HCT116 (cell line): Measurements from ENCODE around the gene SLC22A13. TPM values are rescaled to one million over a fixed set of nuclear protein-coding genes. Genes with fewer than 3 reads are reported as not detected.

Source experiments
- ATAC-seq: fragments of 200-7000 bp; cut with Tn5 transposase; 2 replicates; pipeline ENCODE4 v1.9.1; 2020; ENCODE audit warnings: mild to moderate bottlenecking, moderate library complexity
- BruUV-seq: library from RNA; stranded (reverse); fragments of 400-500 nt; replicated peaks from 2 replicates; lab custom pipeline; 2021; lab: Mats Ljungman, UMichigan
- CTCF ChIA-PET: fragments of 300-600 bp; sonication (Branson Sonifier 250); formaldehyde crosslinking; loops from one replicate; lab custom pipeline; 2021; ENCODE audit warnings: antibody characterized with exemption; lab: Charles Lee
- POLR2A ChIA-PET: fragments of 300-600, 350-600 bp; sonication (Branson Sonifier 250); formaldehyde crosslinking; loops from one replicate; lab custom pipeline; 2021; ENCODE audit warnings: antibody characterized with exemption; lab: Charles Lee
- RAD21 ChIA-PET, 2 experiments: fragments of 300-600 bp; sonication (Branson Sonifier 250); formaldehyde crosslinking; loops; one replicate each; lab custom pipeline; 2023; ENCODE audit warnings: low total read pairs in 2 of 2; ENCODE audit not compliant: uncharacterized antibody in 2 of 2, unreplicated experiment in 2 of 2, low non-redundant PET in 1 of 2; lab: Charles Lee
- DNase-seq: peaks from one replicate; pipeline ENCODE4 v3.0.0-alpha.2; 2010; ENCODE audit warnings: low read depth, low spot score
- H2AFZ ChIP-seq: fragments of 200-600 bp; shearing (Covaris generic), sonication (generic); 2 replicates; pipeline ENCODE4 v1.6.1; 2017; ENCODE audit warnings: low read depth, mixed run types, mixed read lengths, antibody characterized with exemption, low read length; ENCODE audit not compliant: poor library complexity, severe bottlenecking
- H3K27ac ChIP-seq: 2 replicates; pipeline ENCODE4 v1.5.1; 2012; ENCODE audit warnings: low read depth, low read length
- H3K27me3 ChIP-seq: fragments of 200-600 bp; sonication (generic); 2 replicates; pipeline ENCODE4 v1.6.1; 2016; ENCODE audit warnings: mixed run types, low read length, mixed read lengths; ENCODE audit not compliant: insufficient read depth
- H3K36me3 ChIP-seq, 2 experiments: fragments of 200-500 bp in 1 of 2; fragments of 200-600 bp in 1 of 2; sonication (Bioruptor generic) in 1 of 2; sonication (generic) in 1 of 2; 2 replicates each; pipeline versions ENCODE4 v1.5.1 to v1.6.1; 2014 to 2016; ENCODE audit warnings: low read length in 2 of 2, inconsistent platforms in 1 of 2, mixed read lengths in 1 of 2, mixed run types in 1 of 2; ENCODE audit not compliant: insufficient read depth in 2 of 2, control insufficient read depth in 1 of 2
- H3K4me1 ChIP-seq, 2 experiments: fragments of 200-600 bp in 1 of 2; sonication (generic) in 1 of 2; 2 replicates each; pipeline versions ENCODE4 v1.5.1 to v1.6.1; 2012 to 2017; ENCODE audit warnings: low read length in 2 of 2, inconsistent platforms in 1 of 2, mild to moderate bottlenecking in 1 of 2, mixed read lengths in 1 of 2, mixed run types in 1 of 2, moderate library complexity in 1 of 2; ENCODE audit not compliant: insufficient read depth in 2 of 2, control insufficient read depth in 1 of 2
- H3K4me2 ChIP-seq: fragments of 200-600 bp; sonication (generic); 2 replicates; pipeline ENCODE4 v1.6.1; 2017; ENCODE audit warnings: mixed run types, low read length, mixed read lengths
- H3K4me3 ChIP-seq, 2 experiments: fragments of 200-600 bp in 1 of 2; sonication (generic) in 1 of 2; replicated peaks in 1 of 2; 2 replicates each; pipeline ENCODE4 v1.5.1; 2011 to 2016; ENCODE audit warnings: low read length in 2 of 2, control low read depth in 1 of 2, low read depth in 1 of 2, mild to moderate bottlenecking in 1 of 2, mixed read lengths in 1 of 2, mixed run types in 1 of 2
- H3K79me2 ChIP-seq: fragments of 200-600 bp; sonication (generic); 2 replicates; pipeline ENCODE4 v1.6.1; 2017; ENCODE audit warnings: mild to moderate bottlenecking, mixed run types, low read length, moderate library complexity, mixed read lengths; ENCODE audit not compliant: insufficient read depth
- H3K9ac ChIP-seq: fragments of 200-600 bp; sonication (generic); 2 replicates; pipeline ENCODE4 v1.6.1; 2016; ENCODE audit warnings: low read length, mixed read lengths
- H3K9me2 ChIP-seq: fragments of 200-600 bp; sonication (generic), shearing (Covaris generic); 2 replicates; pipeline ENCODE4 v1.6.1; 2017; ENCODE audit warnings: mixed run types, mild to moderate bottlenecking, moderate library complexity; ENCODE audit not compliant: insufficient read depth
- H3K9me3 ChIP-seq, 2 experiments: fragments of 200-500 bp in 1 of 2; fragments of 200-600 bp in 1 of 2; sonication (Bioruptor generic) in 1 of 2; sonication (generic) in 1 of 2; 2 replicates each; pipeline ENCODE4 v1.6.1; 2014 to 2017; ENCODE audit warnings: low read length in 2 of 2, mixed read lengths in 2 of 2, inconsistent platforms in 1 of 2, low read depth in 1 of 2, mild to moderate bottlenecking in 1 of 2, mixed run types in 1 of 2, moderate library complexity in 1 of 2; ENCODE audit not compliant: control insufficient read depth in 1 of 2, insufficient read depth in 1 of 2
- H4K20me1 ChIP-seq: fragments of 200-600 bp; sonication (generic), shearing (Covaris generic); 2 replicates; pipeline ENCODE4 v1.6.1; 2017; ENCODE audit warnings: mixed run types, mild to moderate bottlenecking, moderate library complexity; ENCODE audit not compliant: insufficient read depth
- CBX3 ChIP-seq: IDR thresholded peaks from 2 replicates; pipeline ENCODE4 v1.6.1; 2012; ENCODE audit warnings: low read depth
- ELF1 ChIP-seq: IDR thresholded peaks from 2 replicates; pipeline ENCODE4 v1.6.1; 2012; ENCODE audit warnings: low read depth, borderline replicate concordance
- EZH2 ChIP-seq: fragments of 200-600 bp; sonication (generic); IDR thresholded peaks from 2 replicates; pipeline ENCODE4 v1.6.1; 2017; ENCODE audit warnings: antibody characterized with exemption, mixed run types
- EZH2phosphoT487 ChIP-seq: fragments of 200-600 bp; IDR thresholded peaks from 2 replicates; pipeline ENCODE4 v1.6.1; 2018; ENCODE audit warnings: antibody characterized with exemption, borderline replicate concordance
- FOSL1 ChIP-seq: IDR thresholded peaks from 2 replicates; pipeline ENCODE4 v1.6.1; 2012; ENCODE audit warnings: low read depth
- JUND ChIP-seq: IDR thresholded peaks from 2 replicates; pipeline ENCODE4 v1.6.1; 2012
- MAX ChIP-seq: IDR thresholded peaks from 2 replicates; pipeline ENCODE4 v1.6.1; 2012
- POLR2A ChIP-seq: IDR thresholded peaks from 2 replicates; pipeline ENCODE4 v1.7.0; 2011; ENCODE audit warnings: borderline replicate concordance; ENCODE audit not compliant: insufficient read depth, insufficient read length; ENCODE audit errors: extremely low read depth
- POLR2AphosphoS5 ChIP-seq: IDR thresholded peaks from 2 replicates; pipeline ENCODE4 v1.6.1; 2011; ENCODE audit warnings: mild to moderate bottlenecking, low read depth, low read length, moderate library complexity
- RAD21 ChIP-seq: IDR thresholded peaks from 2 replicates; pipeline ENCODE4 v1.6.1; 2012; ENCODE audit warnings: low read depth, mild to moderate bottlenecking
- REST ChIP-seq: IDR thresholded peaks from 2 replicates; pipeline ENCODE4 v1.6.1; 2012; ENCODE audit warnings: low read depth
- SIN3A ChIP-seq: IDR thresholded peaks from 2 replicates; pipeline ENCODE4 v1.6.1; 2012; ENCODE audit warnings: low read depth
- TCF7L2 ChIP-seq: IDR thresholded peaks from 2 replicates; pipeline ENCODE4 v1.7.0; 2011; ENCODE audit warnings: borderline replicate concordance, inconsistent platforms; ENCODE audit not compliant: insufficient read depth, insufficient read length; ENCODE audit errors: extremely low read depth
- YY1 ChIP-seq: IDR thresholded peaks from 2 replicates; pipeline ENCODE4 v1.6.1; 2011; ENCODE audit warnings: low read length, low read depth, moderate library complexity, mild to moderate bottlenecking; ENCODE audit not compliant: insufficient replicate concordance; ENCODE audit errors: extremely low read depth
- ZNF274 ChIP-seq: fragments of 200-500 bp; sonication (Bioruptor generic); IDR thresholded peaks from 2 replicates; pipeline ENCODE4 v1.6.1; 2014; ENCODE audit warnings: mild to moderate bottlenecking, low read depth, low read length, inconsistent platforms
- intact Hi-C: fragments of 100-400 bp; cut with micrococcal nuclease; formaldehyde crosslinking; loops from 2 replicates; pipeline ENCODE4 v1.10.0; 2022
- total RNA-seq: library from RNA; stranded (reverse); gene quantifications from one replicate; pipeline ENCODE4 v1.2.1, GENCODE V29; 2021; ENCODE audit not compliant: unreplicated experiment
- TF ChIP-seq, protein P1 (sequence below): IDR thresholded peaks from 2 replicates; pipeline ENCODE4 v1.6.1; 2012

SLC22A13 gene
- total RNA-seq, 1 experiment from 2014 or later: 0.47 TPM

- H3K9ac ChIP-seq: no peak overlapping the region
- POLR2A ChIA-PET: no interaction called here
- H3K9me2 ChIP-seq: no peaks in the 10 kb centered on the region
- CTCF ChIA-PET: interaction anchor here (1.0 to 2.3 kb wide), 11 partner anchors 9 to 323 kb away, joined by 3 to 11 read pairs (median 4); no protein-coding TSS in a partner anchor
- H3K36me3 ChIP-seq: no peaks in the 10 kb centered on the region
- no peak for ATAC-seq
- no peaks in the 10 kb centered on the region for H3K4me1 ChIP-seq
- RAD21 ChIA-PET: no interaction called here
- H3K4me2 ChIP-seq: no peak overlapping the region
- no peaks in the 10 kb centered on the region for H3K79me2 ChIP-seq
- TF ChIP-seq ELF1 (no peak), POLR2A (no peak), REST (no peak), TCF7L2 (no peak), FOSL1 (no peak), YY1 (no peak), SIN3A (no peak), POLR2AphosphoS5 (no peak), RAD21 (no peak), JUND (no peak), CBX3 (no peak), MAX (no peak), EZH2phosphoT487 (no peak), ZNF274 (no peak), EZH2 (no peak)
- TF ChIP-seq, protein P1, sequence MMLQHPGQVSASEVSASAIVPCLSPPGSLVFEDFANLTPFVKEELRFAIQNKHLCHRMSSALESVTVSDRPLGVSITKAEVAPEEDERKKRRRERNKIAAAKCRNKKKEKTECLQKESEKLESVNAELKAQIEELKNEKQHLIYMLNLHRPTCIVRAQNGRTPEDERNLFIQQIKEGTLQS: no peak
- H2AFZ ChIP-seq: no peak overlapping the region
- no peak for DNase-seq
- H3K27me3 ChIP-seq: no peaks in the 10 kb centered on the region
- no peak overlapping the region for H3K27ac ChIP-seq
- no peaks in the 10 kb centered on the region for H3K9me3 ChIP-seq
- intact Hi-C loops: no loop called here
- no peaks in the 10 kb centered on the region for H4K20me1 ChIP-seq
- H3K4me3 ChIP-seq: no peak overlapping the region
- no TSS peak for BruUV-seq
Observed at GRCh38 chr3:38297537-38297936, 31.9 kb downstream of the SLC22A13 start.
